GM06990 (cell line): Measurements from ENCODE around the gene EHF.

Source experiments
- DNase-seq: peaks from one replicate; pipeline ENCODE4 v3.0.0-alpha.2; 2011; ENCODE audit not compliant: insufficient read length; ENCODE audit errors: extremely low read depth
- H3K27me3 ChIP-seq: replicated peaks from 2 replicates; pipeline ENCODE4 v1.6.0; 2011; ENCODE audit warnings: low read length; ENCODE audit not compliant: control insufficient read depth, insufficient read depth
- H3K36me3 ChIP-seq: 2 replicates; pipeline ENCODE4 v1.5.1; 2011; ENCODE audit warnings: low read length; ENCODE audit not compliant: control insufficient read depth, insufficient read depth
- H3K4me3 ChIP-seq: replicated peaks from 2 replicates; pipeline ENCODE4 v1.5.1; 2011; ENCODE audit warnings: low read depth, mild to moderate bottlenecking, control low read depth, low read length
- CTCF ChIP-seq: IDR thresholded peaks from 2 replicates; pipeline ENCODE4 v1.5.1; 2011; ENCODE audit warnings: low read length, control low read depth, mild to moderate bottlenecking, inconsistent platforms; ENCODE audit not compliant: insufficient read depth, poor library complexity, severe bottlenecking

EHF gene

GRCh38 chr11:34619062-34619516, 1.8 kb upstream of the EHF start:
- Histone ChIP-seq H3K36me3 (no peaks in the 10 kb centered on the region), H3K4me3 (no peak overlapping the region), H3K27me3 (peaks cover 1% of the 10 kb centered on the region)
- no peak for TF ChIP-seq CTCF
- DNase-seq, result no peak

GRCh38 chr11:34620202-34620601, 691 bp upstream of the EHF start:
- no peak overlapping the region for H3K4me3 ChIP-seq
- H3K27me3 ChIP-seq, result peaks cover 1% of the 10 kb centered on the region
- H3K36me3 ChIP-seq, result no peaks in the 10 kb centered on the region
- TF ChIP-seq CTCF, result no peak
- no peak for DNase-seq

GRCh38 chr11:34621876-34622275, 983 bp downstream of the EHF start:
- H3K27me3 ChIP-seq, result peaks cover 1% of the 10 kb centered on the region
- TF ChIP-seq CTCF, result no peak
- H3K36me3 ChIP-seq, result no peaks in the 10 kb centered on the region
- no peak overlapping the region for H3K4me3 ChIP-seq
- no peak for DNase-seq

GRCh38 chr11:34623463-34623862, 2.6 kb downstream of the EHF start:
- Histone ChIP-seq H3K27me3 (peaks cover 1% of the 10 kb centered on the region), H3K4me3 (peak overlapping the region; percentile 24), H3K36me3 (no peaks in the 10 kb centered on the region)
- DNase-seq, result no peak
- TF ChIP-seq CTCF, result no peak

GRCh38 chr11:34624069-34624468, 3.2 kb downstream of the EHF start:
- TF ChIP-seq CTCF, result peak; percentile 17
- peak; percentile 84 for DNase-seq
- no peak overlapping the region; the same call in 1 of the 2 replicates for H3K4me3 ChIP-seq
- H3K36me3 ChIP-seq, result no peaks in the 10 kb centered on the region
- peaks cover 1% of the 10 kb centered on the region for H3K27me3 ChIP-seq

GRCh38 chr11:34625576-34625975, 4.7 kb downstream of the EHF start:
- DNase-seq, result no peak
- no peak overlapping the region for H3K4me3 ChIP-seq
- peaks cover 1% of the 10 kb centered on the region for H3K27me3 ChIP-seq
- H3K36me3 ChIP-seq, result no peaks in the 10 kb centered on the region
- TF ChIP-seq CTCF, result no peak
